Stimulated activated CD8-positive, alpha-beta memory T cell treated with anti-CD3 and anti-CD28 coated beads, Interleukin-4, amount 100 ng/mL, for 24 hours (primary cell): ENCODE results near the gene ACTR3.

Source experiments
- DNase-seq: peaks from one replicate; pipeline ENCODE4 v3.0.0-alpha.2; 2020; ENCODE audit warnings: low read depth

Gene ACTR3

GRCh38 chr2:114005110-114005783 is 115.4 kb downstream of the ACTR3 start:
- DNase-seq: no peak

GRCh38 chr2:114006460-114006859 is 116.6 kb downstream of the ACTR3 start:
- no peak for DNase-seq

- no peak for DNase-seq
Measured at GRCh38 chr2:114007436-114007835, 117.5 kb downstream of the ACTR3 start.

GRCh38 chr2:114008720-114009119 is 118.8 kb downstream of the ACTR3 start:
- DNase-seq: no peak

GRCh38 chr2:114009205-114009944 is 119.5 kb downstream of the ACTR3 start:
- DNase-seq: no peak

GRCh38 chr2:114010001-114010400 is 120.1 kb downstream of the ACTR3 start:
- DNase-seq: no peak

- no peak for DNase-seq
Measured at GRCh38 chr2:114011713-114012112, 121.8 kb downstream of the ACTR3 start.
